B cell (primary cell): ENCODE results near the gene DNAI1. TPM values are rescaled to one million over a fixed set of nuclear protein-coding genes. Genes with fewer than 3 reads are reported as not detected.

ENCODE experiments used
- ATAC-seq: fragments of 200-7000 bp; cut with Tn5 transposase; one replicate; pipeline ENCODE4 v1.10.0; 2021; ENCODE audit warnings: low read depth, mild to moderate bottlenecking, moderate number of reproducible peaks, moderate library complexity
- CTCF ChIA-PET: fragments of 350-600 bp; sonication (Branson Sonifier 250); formaldehyde crosslinking; loops from one replicate; lab custom pipeline; 2021; ENCODE audit warnings: antibody characterized with exemption, inconsistent platforms; lab: Charles Lee
- POLR2A ChIA-PET: fragments of 350-600 bp; sonication (Branson Sonifier 250); formaldehyde crosslinking; loops from one replicate; lab custom pipeline; 2021; ENCODE audit warnings: antibody characterized with exemption; lab: Charles Lee
- DNase-seq: peaks from one replicate; pipeline ENCODE4 v3.0.0; 2013
- H2AFZ ChIP-seq: 2 replicates; pipeline ENCODE4 v1.6.1; 2012; ENCODE audit warnings: mild to moderate bottlenecking, low read depth, low read length; ENCODE audit not compliant: insufficient read depth, poor library complexity, severe bottlenecking
- H3K27ac ChIP-seq, 2 donors: 1 replicate in 1 of 2; 2 replicates in 1 of 2; pipeline ENCODE4 v1.5.1; 2012 to 2013; ENCODE audit warnings: low read length in 2 of 2, mild to moderate bottlenecking in 2 of 2, moderate library complexity in 1 of 2
- H3K27me3 ChIP-seq, 4 experiments: fragments of 200-600 bp in 1 of 4; sonication (generic) in 1 of 4; replicated peaks in 1 of 4; 1 replicate in 2 of 4; 2 replicates in 2 of 4; pipeline versions ENCODE4 v1.6.1 to v1.7.0; 2013 to 2016; ENCODE audit warnings: low read length in 3 of 4, mild to moderate bottlenecking in 2 of 4, mixed read lengths in 1 of 4, moderate library complexity in 1 of 4; ENCODE audit not compliant: insufficient read depth in 4 of 4, control insufficient read depth in 3 of 4; ENCODE audit errors: control extremely low read depth in 1 of 4
- H3K36me3 ChIP-seq, 2 experiments: replicated peaks in 1 of 2; 1 replicate in 1 of 2; 2 replicates in 1 of 2; pipeline versions ENCODE4 v1.6.1 to v1.7.1; 2013; ENCODE audit warnings: low read length in 1 of 2; ENCODE audit not compliant: insufficient read depth in 2 of 2, control insufficient read depth in 1 of 2; ENCODE audit errors: control extremely low read depth in 1 of 2, extremely low read depth in 1 of 2
- H3K4me1 ChIP-seq, 2 donors: fragments of 200-600 bp in 1 of 2; sonication (generic) in 1 of 2; 1 replicate in 1 of 2; 2 replicates in 1 of 2; pipeline versions ENCODE4 v1.5.1 to v1.6.1; 2013 to 2017; ENCODE audit warnings: low read length in 2 of 2; ENCODE audit not compliant: control insufficient read depth in 2 of 2, insufficient read depth in 2 of 2
- H3K4me2 ChIP-seq: replicated peaks from 2 replicates; pipeline ENCODE3; 2012; ENCODE audit warnings: mild to moderate bottlenecking, low read depth, low read length; ENCODE audit not compliant: poor library complexity, severe bottlenecking
- H3K4me3 ChIP-seq, 5 experiments: fragments of 200-600 bp in 1 of 5; sonication (generic) in 1 of 5; 1 replicate in 3 of 5; 2 replicates in 2 of 5; pipeline versions ENCODE4 v1.5.1 to v1.7.0; 2011 to 2016; ENCODE audit warnings: low read length in 4 of 5, mild to moderate bottlenecking in 4 of 5, low read depth in 2 of 5, control low read depth in 1 of 5, moderate library complexity in 1 of 5; ENCODE audit not compliant: insufficient read depth in 1 of 5; ENCODE audit errors: control extremely low read depth in 1 of 5, extremely low read depth in 1 of 5
- H3K79me2 ChIP-seq: fragments of 200-600 bp; sonication (generic); one replicate; pipeline ENCODE4 v1.6.0; 2016; ENCODE audit warnings: low read length; ENCODE audit not compliant: control insufficient read depth, insufficient read depth
- H3K9ac ChIP-seq: fragments of 200-600 bp; sonication (generic); 2 replicates; pipeline ENCODE4 v1.6.1; 2017; ENCODE audit warnings: mild to moderate bottlenecking, low read length, moderate library complexity
- H3K9me3 ChIP-seq, 3 donors: one replicate each; pipeline versions ENCODE4 v1.6.1 to v1.7.1; 2013; ENCODE audit warnings: low read length in 2 of 3; ENCODE audit not compliant: control insufficient read depth in 2 of 3, insufficient read depth in 1 of 3; ENCODE audit errors: control extremely low read depth in 1 of 3
- H4K20me1 ChIP-seq: 2 replicates; pipeline ENCODE4 v1.6.0; 2012; ENCODE audit warnings: mild to moderate bottlenecking, low read length; ENCODE audit not compliant: insufficient read depth, control insufficient read depth, poor library complexity, severe bottlenecking
- H3K27ac Mint-ChIP-seq: one replicate; pipeline ENCODE4 v1.8.0; 2021; ENCODE audit warnings: mixed read lengths
- H3K27me3 Mint-ChIP-seq: one replicate; pipeline ENCODE4 v1.8.0; 2021; ENCODE audit warnings: mixed read lengths
- H3K4me1 Mint-ChIP-seq: one replicate; pipeline ENCODE4 v1.8.0; 2021; ENCODE audit warnings: mixed read lengths
- H3K4me3 Mint-ChIP-seq: one replicate; pipeline ENCODE4 v1.8.0; 2021; ENCODE audit warnings: mixed read lengths
- H3K9me3 Mint-ChIP-seq: one replicate; pipeline ENCODE4 v1.8.0; 2022; ENCODE audit warnings: mixed read lengths; ENCODE audit not compliant: insufficient read depth
- CTCF ChIP-seq: fragments of 200-600 bp; IDR thresholded peaks from one replicate; pipeline ENCODE4 v1.8.0; 2022; ENCODE audit warnings: antibody characterized with exemption, mild to moderate bottlenecking
- EZH2 ChIP-seq: IDR thresholded peaks from 2 replicates; pipeline ENCODE4 v1.6.1; 2012; ENCODE audit warnings: borderline replicate concordance, low read depth, mild to moderate bottlenecking, moderate library complexity, low read length; ENCODE audit not compliant: insufficient read depth, poor library complexity, severe bottlenecking
- WGBS: methylation state at CpG from one replicate; pipeline ENCODE4 v1.1.5; 2013; ENCODE audit warnings: missing lambda C conversion rate; ENCODE audit not compliant: insufficient coverage; 5-methylcytosine and 5-hydroxymethylcytosine counted together
- intact Hi-C: fragments of 100-400 bp; cut with micrococcal nuclease; formaldehyde crosslinking; loops from one replicate; pipeline ENCODE4 v1.10.0; 2022
- polyA plus RNA-seq: library from polyadenylated mRNA; depleted of rRNA; stranded (reverse); fragments of >200 nt; gene quantifications from 2 replicates; pipeline ENCODE4 v1.2.3, GENCODE V29; 2012
- total RNA-seq, 2 donors: library from RNA; stranded (reverse); fragments of 120-200 nt in 1 of 2; gene quantifications; 1 replicate in 1 of 2; 2 replicates in 1 of 2; pipeline versions ENCODE4 v1.2.3 to v1.2.4, GENCODE V29; 2013 to 2022

Gene DNAI1
- total and polyA plus RNA-seq, 2 donors (not counting 1 experiment from before 2014, with no cell fraction given) = not detected

DNA sequence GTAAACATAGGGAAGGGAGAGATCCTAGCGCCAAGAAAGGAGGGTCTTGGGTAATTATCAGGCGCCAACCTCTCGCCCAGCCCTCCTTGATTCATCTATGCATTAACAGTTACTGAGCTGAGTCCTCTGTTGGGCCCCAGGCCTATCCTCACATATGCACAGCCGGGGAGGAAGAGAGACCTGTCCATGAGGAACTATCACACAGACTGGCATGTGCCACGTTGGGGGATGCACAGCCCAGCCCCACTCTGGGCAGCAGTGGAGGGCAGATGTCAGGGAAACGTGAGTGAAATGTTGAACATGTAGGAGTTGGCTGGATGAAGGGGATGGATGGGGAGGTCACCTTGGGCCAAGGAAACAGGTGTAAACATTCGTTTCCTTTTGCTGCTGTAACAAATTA lies 82.9 kb downstream of the DNAI1 start:
- H3K27ac Mint-ChIP-seq = no peak overlapping the region
- Histone ChIP-seq H3K4me3 (no peak overlapping the region), H4K20me1 (no peaks in the 10 kb centered on the region), H3K27ac (no peak overlapping the region), H3K79me2 (no peaks in the 10 kb centered on the region), H3K36me3 (no peaks in the 10 kb centered on the region), H3K27me3 (peaks cover 0 to 9% (median 0%) of the 10 kb centered on the region in 4 experiments), H2AFZ (no peak overlapping the region), H3K4me2 (no peak overlapping the region), H3K9ac (no peak overlapping the region), H3K4me1 (no peaks in the 10 kb centered on the region), H3K9me3 (no peaks in the 10 kb centered on the region)
- WGBS = 73% methylated on average over 6 of the region's 7 CpGs
- intact Hi-C loops = no loop called here
- no peaks in the 10 kb centered on the region for H3K4me1 Mint-ChIP-seq
- POLR2A ChIA-PET = no interaction called here
- no peaks in the 10 kb centered on the region for H3K9me3 Mint-ChIP-seq
- H3K4me3 Mint-ChIP-seq = no peak overlapping the region
- CTCF ChIA-PET = interaction anchor here (0.6 kb wide), 1 partner anchor 61 kb away, joined by 3 read pairs; no protein-coding TSS in a partner anchor
- TF ChIP-seq CTCF (no peak), EZH2 (no peak)
- peaks cover 31% of the 10 kb centered on the region for H3K27me3 Mint-ChIP-seq
- ATAC-seq = no peak
- DNase-seq = no peak

- no peak overlapping the region for H3K4me3 ChIP-seq
- TF ChIP-seq CTCF = no peak
- H3K27ac ChIP-seq = no peak overlapping the region
- no peak overlapping the region for H2AFZ ChIP-seq
- Mint-ChIP-seq H3K27ac (no peak overlapping the region), H3K27me3 (peaks cover 32% of the 10 kb centered on the region), H3K9me3 (no peaks in the 10 kb centered on the region), H3K4me3 (no peak overlapping the region), H3K4me1 (no peaks in the 10 kb centered on the region)
- no peaks in the 10 kb centered on the region for H4K20me1 ChIP-seq
- intact Hi-C loops = no loop called here
- ChIA-PET CTCF (interaction anchor here (0.9 kb wide), 1 partner anchor 60 kb away, joined by 3 read pairs; no protein-coding TSS in a partner anchor), POLR2A (no interaction called here)
- H3K36me3 ChIP-seq = no peaks in the 10 kb centered on the region
- no peak for ATAC-seq
- DNase-seq = no peak
- WGBS = 70% methylated on average over 5 of the region's 5 CpGs
- no peak overlapping the region for H3K9ac ChIP-seq
- peaks cover 0 to 3% (median 0%) of the 10 kb centered on the region in 3 donors for H3K9me3 ChIP-seq
- H3K27me3 ChIP-seq = peaks cover 0 to 24% (median 5%) of the 10 kb centered on the region in 4 experiments
- H3K79me2 ChIP-seq = no peaks in the 10 kb centered on the region
- H3K4me1 ChIP-seq = no peaks in the 10 kb centered on the region
- no peak overlapping the region for H3K4me2 ChIP-seq
These were observed 85.4 kb downstream of the DNAI1 start for GRCh38 chr9:34544035-34544434.
